Measurements from ENCODE around the gene MAGEF1.

Gene MAGEF1

GRCh38 chr3:184741259-184741556 lies 29.3 kb upstream of the MAGEF1 start:
- Histone ChIP-seq H2BK15ac (ENCODE audit: low read depth, poor library complexity, severe bottlenecking) (no peak overlapping the region), H3K4ac (ENCODE audit: low read depth in 1 of 2, low read length in 2 of 2) (no peak overlapping the region), H4K91ac (ENCODE audit: low read length) (no peak overlapping the region), H3K4me2 (ENCODE audit: low read length, poor library complexity, severe bottlenecking) (no peak overlapping the region), H3K27me3 (ENCODE audit: control insufficient read depth in 1 of 2, insufficient read depth in 1 of 2, low read length in 2 of 2) (peaks cover 0 to 6% of the 10 kb centered on the region in 2 experiments), H3K14ac (ENCODE audit: low read length in 2 of 2) (no peak overlapping the region), H3K23ac (ENCODE audit: low read length in 2 of 2) (no peak overlapping the region), H2AK5ac (ENCODE audit: low read length, severe bottlenecking) (no peak overlapping the region), H3K4me1 (ENCODE audit: control insufficient read depth, insufficient read depth, low read depth, low read length) (peaks cover 14% of the 10 kb centered on the region), H3K4me3 (ENCODE audit: insufficient read depth in 1 of 2, low read depth in 1 of 2, low read length in 2 of 2) (no peak overlapping the region), H4K8ac (ENCODE audit: low read length) (no peak overlapping the region), H3K36me3 (ENCODE audit: control insufficient read depth in 1 of 2, insufficient read depth in 2 of 2, low read depth in 1 of 2, low read length in 2 of 2) (no peaks in the 10 kb centered on the region), H2BK12ac (ENCODE audit: low read length in 2 of 2) (no peak overlapping the region), H2BK120ac (ENCODE audit: low read depth, low read length) (no peak overlapping the region), H2BK5ac (ENCODE audit: low read depth, low read length, poor library complexity, severe bottlenecking) (no peak overlapping the region), H3K9ac (ENCODE audit: low read length) (no peak overlapping the region), H3K27ac (ENCODE audit: low read length, poor library complexity, severe bottlenecking) (no peak overlapping the region), H2AFZ (ENCODE audit: low read depth, low read length) (no peak overlapping the region), H3K18ac (ENCODE audit: low read depth in 1 of 2, low read length in 2 of 2) (no peak overlapping the region), H3K9me3 (ENCODE audit: control insufficient read depth, low read length) (no peaks in the 10 kb centered on the region), H3K79me1 (replicated peaks; ENCODE audit: low read length, poor library complexity, severe bottlenecking) (no peaks in the 10 kb centered on the region)
- DNase-seq = no peak
- 92% methylated on average over 6 of the region's 8 CpGs for WGBS

- Histone ChIP-seq H3K4me1 (ENCODE audit: control insufficient read depth, insufficient read depth, low read depth, low read length) (peaks cover 14% of the 10 kb centered on the region), H3K4me3 (ENCODE audit: insufficient read depth in 1 of 2, low read depth in 1 of 2, low read length in 2 of 2) (no peak overlapping the region)
Measured at GRCh38 chr3:184740509-184741258, 28.8 kb upstream of the MAGEF1 start.

GRCh38 chr3:184739594-184740505 lies 28.0 kb upstream of the MAGEF1 start:
- Histone ChIP-seq H3K27ac (ENCODE audit: low read length, poor library complexity, severe bottlenecking) (no peak overlapping the region), H2AK5ac (ENCODE audit: low read length, severe bottlenecking) (no peak overlapping the region), H3K36me3 (ENCODE audit: control insufficient read depth in 1 of 2, insufficient read depth in 2 of 2, low read depth in 1 of 2, low read length in 2 of 2) (no peaks in the 10 kb centered on the region), H2AFZ (ENCODE audit: low read depth, low read length) (no peak overlapping the region), H4K8ac (ENCODE audit: low read length) (no peak overlapping the region), H3K9ac (ENCODE audit: low read length) (peak overlapping the region; percentile 17), H3K27me3 (ENCODE audit: control insufficient read depth in 1 of 2, insufficient read depth in 1 of 2, low read length in 2 of 2) (peaks cover 0 to 4% of the 10 kb centered on the region in 2 experiments), H3K9me3 (ENCODE audit: control insufficient read depth, low read length) (no peaks in the 10 kb centered on the region), H2BK15ac (ENCODE audit: low read depth, poor library complexity, severe bottlenecking) (no peak overlapping the region), H2BK120ac (ENCODE audit: low read depth, low read length) (no peak overlapping the region), H2BK12ac (ENCODE audit: low read length in 2 of 2) (no peak overlapping the region), H3K4me3 (ENCODE audit: insufficient read depth in 1 of 2, low read depth in 1 of 2, low read length in 2 of 2) (no peak overlapping the region), H2BK5ac (ENCODE audit: low read depth, low read length, poor library complexity, severe bottlenecking) (no peak overlapping the region), H3K18ac (ENCODE audit: low read depth in 1 of 2, low read length in 2 of 2) (peak overlapping the region in 1 of 2 experiments; percentile 41), H3K4me1 (ENCODE audit: control insufficient read depth, insufficient read depth, low read depth, low read length) (peaks cover 14% of the 10 kb centered on the region), H3K23ac (ENCODE audit: low read length in 2 of 2) (no peak overlapping the region), H3K4ac (ENCODE audit: low read depth in 1 of 2, low read length in 2 of 2) (no peak overlapping the region), H3K4me2 (ENCODE audit: low read length, poor library complexity, severe bottlenecking) (no peak overlapping the region), H3K14ac (ENCODE audit: low read length in 2 of 2) (peak overlapping the region in 1 of 2 experiments; percentile 63), H4K91ac (ENCODE audit: low read length) (no peak overlapping the region), H3K79me1 (replicated peaks; ENCODE audit: low read length, poor library complexity, severe bottlenecking) (no peaks in the 10 kb centered on the region)
- WGBS = 95% methylated on average over 4 of the region's 5 CpGs
- DNase-seq = no peak

More at GRCh38 chr3:184740509-184741258, 28.8 kb upstream of the MAGEF1 start:
- no peaks in the 10 kb centered on the region for H3K79me1 ChIP-seq (replicated peaks; ENCODE audit: low read length, poor library complexity, severe bottlenecking)
- H2BK12ac ChIP-seq (ENCODE audit: low read length in 2 of 2) = peak overlapping the region in 1 of 2 experiments; percentile 22
- H2AFZ ChIP-seq (ENCODE audit: low read depth, low read length) = no peak overlapping the region
- no peaks in the 10 kb centered on the region for H3K9me3 ChIP-seq (ENCODE audit: control insufficient read depth, low read length)
- H4K8ac ChIP-seq (ENCODE audit: low read length) = peak overlapping the region; percentile 42
- no peak overlapping the region for H3K14ac ChIP-seq (ENCODE audit: low read length in 2 of 2)
- peak overlapping the region; percentile 67 for H4K91ac ChIP-seq (ENCODE audit: low read length)
- H2BK5ac ChIP-seq (ENCODE audit: low read depth, low read length, poor library complexity, severe bottlenecking) = no peak overlapping the region
- no peak overlapping the region for H3K23ac ChIP-seq (ENCODE audit: low read length in 2 of 2)
- no peak overlapping the region for H2AK5ac ChIP-seq (ENCODE audit: low read length, severe bottlenecking)
- H2BK15ac ChIP-seq (ENCODE audit: low read depth, poor library complexity, severe bottlenecking) = peak overlapping the region; percentile 48
- H3K9ac ChIP-seq (ENCODE audit: low read length) = peak overlapping the region; percentile 17
- peak overlapping the region; percentile 17 to 67 for H3K18ac ChIP-seq (ENCODE audit: low read depth in 1 of 2, low read length in 2 of 2)
- no peak overlapping the region for H2BK120ac ChIP-seq (ENCODE audit: low read depth, low read length)
- no peaks in the 10 kb centered on the region for H3K36me3 ChIP-seq (ENCODE audit: control insufficient read depth in 1 of 2, insufficient read depth in 2 of 2, low read depth in 1 of 2, low read length in 2 of 2)
- WGBS = 72% methylated on average over 8 of the region's 9 CpGs
- H3K27me3 ChIP-seq (ENCODE audit: control insufficient read depth in 1 of 2, insufficient read depth in 1 of 2, low read length in 2 of 2) = peaks cover 0 to 6% of the 10 kb centered on the region in 2 experiments
- H3K4me2 ChIP-seq (ENCODE audit: low read length, poor library complexity, severe bottlenecking) = no peak overlapping the region
- H3K4ac ChIP-seq (ENCODE audit: low read depth in 1 of 2, low read length in 2 of 2) = no peak overlapping the region
- H3K27ac ChIP-seq (ENCODE audit: low read length, poor library complexity, severe bottlenecking) = no peak overlapping the region
- peak; percentile 60 for DNase-seq

DNA sequence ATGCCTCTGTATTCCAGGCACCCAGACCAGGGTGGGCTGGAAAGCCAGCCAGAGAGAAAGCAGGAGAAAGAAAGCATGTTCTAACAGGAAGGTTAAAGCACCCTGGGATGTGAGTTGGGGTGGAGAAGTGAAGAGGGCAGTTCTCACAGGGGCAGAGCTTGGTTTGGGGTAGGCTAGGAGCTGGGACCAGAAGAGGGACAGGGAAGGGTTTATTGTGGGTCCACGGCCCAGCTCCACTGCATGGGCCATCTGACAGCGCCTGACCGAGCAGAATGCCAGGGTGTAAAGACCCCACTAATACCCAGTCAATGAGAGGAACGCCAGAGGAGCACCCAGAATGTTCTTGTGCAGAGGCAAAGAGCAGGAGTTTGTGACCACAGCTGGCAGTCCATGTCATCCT lies 27.1 kb upstream of the MAGEF1 start:
- H2BK12ac ChIP-seq (ENCODE audit: low read length in 2 of 2) = no peak overlapping the region
- no peak overlapping the region for H3K4me2 ChIP-seq (ENCODE audit: low read length, poor library complexity, severe bottlenecking)
- no peak overlapping the region for H3K4ac ChIP-seq (ENCODE audit: low read depth in 1 of 2, low read length in 2 of 2)
- H4K91ac ChIP-seq (ENCODE audit: low read length) = no peak overlapping the region
- no peak overlapping the region for H2AK5ac ChIP-seq (ENCODE audit: low read length, severe bottlenecking)
- no peak overlapping the region for H3K18ac ChIP-seq (ENCODE audit: low read depth in 1 of 2, low read length in 2 of 2)
- H3K9ac ChIP-seq (ENCODE audit: low read length) = no peak overlapping the region
- no peak overlapping the region for H2BK5ac ChIP-seq (ENCODE audit: low read depth, low read length, poor library complexity, severe bottlenecking)
- no peak for DNase-seq
- H3K4me1 ChIP-seq (ENCODE audit: control insufficient read depth, insufficient read depth, low read depth, low read length) = peaks cover 14% of the 10 kb centered on the region
- no peak overlapping the region for H3K23ac ChIP-seq (ENCODE audit: low read length in 2 of 2)
- H3K36me3 ChIP-seq (ENCODE audit: control insufficient read depth in 1 of 2, insufficient read depth in 2 of 2, low read depth in 1 of 2, low read length in 2 of 2) = no peaks in the 10 kb centered on the region
- H2AFZ ChIP-seq (ENCODE audit: low read depth, low read length) = no peak overlapping the region
- H3K4me3 ChIP-seq (ENCODE audit: insufficient read depth in 1 of 2, low read depth in 1 of 2, low read length in 2 of 2) = no peak overlapping the region
- 93% methylated on average over 4 of the region's 4 CpGs for WGBS
- no peaks in the 10 kb centered on the region for H3K9me3 ChIP-seq (ENCODE audit: control insufficient read depth, low read length)
- peak overlapping the region; percentile 37 for H2BK15ac ChIP-seq (ENCODE audit: low read depth, poor library complexity, severe bottlenecking)
- no peak overlapping the region for H3K27ac ChIP-seq (ENCODE audit: low read length, poor library complexity, severe bottlenecking)
- H4K8ac ChIP-seq (ENCODE audit: low read length) = no peak overlapping the region
- no peak overlapping the region for H2BK120ac ChIP-seq (ENCODE audit: low read depth, low read length)
- no peaks in the 10 kb centered on the region for H3K79me1 ChIP-seq (replicated peaks; ENCODE audit: low read length, poor library complexity, severe bottlenecking)
- H3K14ac ChIP-seq (ENCODE audit: low read length in 2 of 2) = no peak overlapping the region
- peaks cover 0 to 12% of the 10 kb centered on the region in 2 experiments for H3K27me3 ChIP-seq (ENCODE audit: control insufficient read depth in 1 of 2, insufficient read depth in 1 of 2, low read length in 2 of 2)

All from mesenchymal stem cell (in vitro differentiated cells and primary cell).